K562 (cell line): ENCODE results near the gene FNDC11. TPM values are rescaled to one million over a fixed set of nuclear protein-coding genes. Genes with fewer than 3 reads are reported as not detected.

Experiments
- ATAC-seq: fragments of 200-7000 bp; cut with Tn5 transposase; 3 replicates; pipeline ENCODE4 v1.9.1; 2020; ENCODE audit warnings: moderate library complexity
- BruUV-seq: library from RNA; stranded (reverse); fragments of 400-500 nt; replicated peaks from 2 replicates; lab custom pipeline; 2021; lab: Mats Ljungman, UMichigan
- CTCF ChIA-PET: fragments of 300-600 bp; formaldehyde crosslinking; extraction: SDS; loops from one replicate; lab custom pipeline; 2021; ENCODE audit warnings: low intra/inter-chr PET ratio; lab: Yijun Ruan, JAX
- POLR2A ChIA-PET: fragments of 300-600, 350-650 bp; sonication (Branson Sonifier 250); formaldehyde crosslinking; extraction: SDS; loops from one replicate; lab custom pipeline; 2021; ENCODE audit warnings: antibody characterized with exemption, inconsistent platforms; lab: Yijun Ruan, JAX
- DNase-seq, 4 experiments: peaks; one replicate each; pipeline versions ENCODE4 v3.0.0 to v3.0.0-alpha.2; 2011 to 2018; ENCODE audit warnings: low spot score in 3 of 4, mixed read lengths in 3 of 4; ENCODE audit errors: extremely low read depth in 1 of 4
- FAIRE-seq: peaks from 2 replicates; lab custom pipeline; 2011; peaks lifted over from hg19 to GRCh38; lab: Jason Lieb, UNC
- H2AFZ ChIP-seq: 2 replicates; pipeline ENCODE4 v1.6.0; 2011; ENCODE audit warnings: low read depth, low read length, control low read depth, inconsistent platforms
- H3K27ac ChIP-seq: fragments of 200-600 bp; 3 replicates; pipeline ENCODE4 v1.8.0; 2011; ENCODE audit warnings: low read depth, mild to moderate bottlenecking, control low read depth, inconsistent platforms, low read length, moderate library complexity, mixed read lengths; ENCODE audit errors: extremely low read depth
- H3K27me3 ChIP-seq, 2 experiments: fragments of 300-600 bp in 1 of 2; 2 replicates in 1 of 2; 3 replicates in 1 of 2; pipeline versions ENCODE4 v1.6.0 to v1.8.0; 2011; ENCODE audit warnings: inconsistent platforms in 2 of 2, low read length in 2 of 2, mild to moderate bottlenecking in 1 of 2, mixed read lengths in 1 of 2, moderate library complexity in 1 of 2; ENCODE audit not compliant: control insufficient read depth in 2 of 2, insufficient read depth in 2 of 2
- H3K36me3 ChIP-seq: fragments of 300-600 bp; 3 replicates; pipeline ENCODE4 v1.8.0; 2011; ENCODE audit warnings: mild to moderate bottlenecking, low read length, inconsistent platforms; ENCODE audit not compliant: control insufficient read depth, insufficient read depth
- H3K4me1 ChIP-seq, 2 experiments: fragments of 200-600 bp in 1 of 2; replicated peaks in 1 of 2; 2 replicates in 1 of 2; 3 replicates in 1 of 2; pipeline versions ENCODE4 v1.5.1 to v1.8.0; 2011; ENCODE audit warnings: inconsistent platforms in 2 of 2, low read length in 2 of 2, mild to moderate bottlenecking in 1 of 2, mixed read lengths in 1 of 2, moderate library complexity in 1 of 2; ENCODE audit not compliant: control insufficient read depth in 2 of 2, insufficient read depth in 2 of 2
- H3K4me2 ChIP-seq: 2 replicates; pipeline ENCODE4 v1.6.1; 2011; ENCODE audit warnings: low read length, control low read depth, inconsistent platforms, mixed read lengths; ENCODE audit not compliant: insufficient read depth
- H3K4me3 ChIP-seq: fragments of 200-600 bp; sonication (generic), shearing (Covaris generic); 2 replicates; pipeline ENCODE4 v1.5.1; 2016; ENCODE audit warnings: control low read depth, inconsistent platforms
- H3K79me2 ChIP-seq: fragments of 200-600 bp; 3 replicates; pipeline ENCODE4 v1.8.0; 2011; ENCODE audit warnings: low read length, inconsistent platforms; ENCODE audit not compliant: control insufficient read depth, insufficient read depth
- H3K9ac ChIP-seq, 2 experiments: 2 replicates each; pipeline versions ENCODE4 v1.6.0 to v1.6.1; 2011; ENCODE audit warnings: low read depth in 2 of 2, low read length in 2 of 2, control low read depth in 1 of 2, inconsistent platforms in 1 of 2, mild to moderate bottlenecking in 1 of 2, mixed read lengths in 1 of 2; ENCODE audit not compliant: insufficient read depth in 1 of 2
- H3K9me1 ChIP-seq: one replicate; pipeline ENCODE4 v1.6.0; 2011; ENCODE audit warnings: inconsistent platforms, mild to moderate bottlenecking, low read length, moderate library complexity; ENCODE audit not compliant: control insufficient read depth, insufficient read depth
- H3K9me3 ChIP-seq: replicated peaks from 2 replicates; pipeline ENCODE4 v1.5.1; 2011; ENCODE audit warnings: low read depth, low read length, inconsistent platforms; ENCODE audit not compliant: control insufficient read depth, insufficient read depth
- H4K20me1 ChIP-seq: replicated peaks from 2 replicates; pipeline ENCODE4 v1.6.1; 2011; ENCODE audit warnings: low read length, inconsistent platforms, mixed read lengths; ENCODE audit not compliant: control insufficient read depth, insufficient read depth
- ADNP ChIP-seq: fragments of 200-800 bp; sonication (Bioruptor generic); IDR thresholded peaks from 2 replicates; pipeline ENCODE4 v1.6.1; 2016; ENCODE audit warnings: missing genetic modification characterization, missing compliant biosample characterization
- ATF1 ChIP-seq, 2 experiments: fragments of 450-650 bp in 1 of 2; IDR thresholded peaks; 2 replicates each; pipeline ENCODE4 v1.6.1; 2016; ENCODE audit warnings: missing compliant biosample characterization in 1 of 2, missing genetic modification characterization in 1 of 2
- BRD4 ChIP-seq: fragments of 200-600 bp; sonication (generic); IDR thresholded peaks from 2 replicates; pipeline ENCODE4 v1.6.1; 2017; ENCODE audit warnings: inconsistent platforms
- CAMTA2 ChIP-seq: fragments of 250-450 bp; sonication (Bioruptor Pico); conservative IDR thresholded peaks from 2 replicates; pipeline ENCODE4 v1.5.1; 2022
- DLX4 ChIP-seq: fragments of 250-450 bp; sonication (Bioruptor Pico); IDR thresholded peaks from 2 replicates; pipeline ENCODE4 v1.6.1; 2021; ENCODE audit warnings: mild to moderate bottlenecking
- E2F4 ChIP-seq: sonication (generic); formaldehyde crosslinking; IDR thresholded peaks from 2 replicates; pipeline ENCODE4 v1.8.0; 2022; ENCODE audit warnings: mild to moderate bottlenecking, low read depth, missing genetic modification reagents
- EP300 ChIP-seq: IDR thresholded peaks from 2 replicates; pipeline ENCODE4 v1.6.1; 2012; ENCODE audit warnings: low read length, improper control_type of control experiment
- HNRNPK ChIP-seq: fragments of 200-400 bp; formaldehyde crosslinking; IDR thresholded peaks from one replicate; pipeline ENCODE4 v1.6.1; 2018; ENCODE audit warnings: mild to moderate bottlenecking, low read depth, low read length; ENCODE audit not compliant: poor library complexity, severe bottlenecking
- HSF4 ChIP-seq: fragments of 250-450 bp; sonication (Bioruptor Pico); IDR thresholded peaks from 2 replicates; pipeline ENCODE4 v2.1.2; 2022; ENCODE audit warnings: mild to moderate bottlenecking, moderate library complexity, borderline replicate concordance
- KDM4B ChIP-seq, 2 experiments: fragments of 450-650 bp in 1 of 2; sonication (generic) in 1 of 2; IDR thresholded peaks; 2 replicates each; pipeline ENCODE4 v1.6.1; 2016 to 2017; ENCODE audit warnings: borderline replicate concordance in 2 of 2, antibody characterized with exemption in 1 of 2, low read depth in 1 of 2, mild to moderate bottlenecking in 1 of 2
- KDM5B ChIP-seq: fragments of 200-600 bp; sonication (generic); IDR thresholded peaks from 2 replicates; pipeline ENCODE4 v1.6.1; 2012; ENCODE audit warnings: low read depth, mild to moderate bottlenecking, moderate library complexity, low read length, control low read depth, inconsistent platforms; ENCODE audit not compliant: insufficient replicate concordance
- NFE2 ChIP-seq: IDR thresholded peaks from 2 replicates; pipeline ENCODE4 v1.6.1; 2014; ENCODE audit warnings: antibody characterized with exemption, low read depth
- RERE ChIP-seq: sonication (generic); formaldehyde crosslinking; IDR thresholded peaks from 2 replicates; pipeline ENCODE4 v1.8.0; 2023; ENCODE audit warnings: missing genetic modification reagents, mild to moderate bottlenecking, borderline replicate concordance
- SREBF2 ChIP-seq: sonication (generic); formaldehyde crosslinking; IDR thresholded peaks from 2 replicates; pipeline ENCODE4 v1.4.0; 2020; ENCODE audit warnings: mild to moderate bottlenecking, missing genetic modification reagents
- THRAP3 ChIP-seq: fragments of 450-650 bp; IDR thresholded peaks from 2 replicates; pipeline ENCODE4 v1.6.1; 2016; ENCODE audit warnings: mild to moderate bottlenecking, inconsistent platforms, borderline replicate concordance
- ZNF3 ChIP-seq: fragments of 250-450 bp; sonication (Bioruptor Pico); IDR thresholded peaks from 2 replicates; pipeline ENCODE4 v1.5.0; 2021; ENCODE audit warnings: mild to moderate bottlenecking, moderate library complexity
- ZNF764 ChIP-seq: fragments of 250-450 bp; sonication (Bioruptor Pico); IDR thresholded peaks from 2 replicates; pipeline ENCODE4 v1.4.0; 2020; ENCODE audit warnings: low read depth, mild to moderate bottlenecking, moderate library complexity
- WGBS: fragments of 100-300 bp; shearing (Covaris generic); methylation state at CpG from one replicate; pipeline ENCODE4 v1.1.6; 2016; ENCODE audit warnings: low coverage, mixed read lengths; ENCODE audit not compliant: insufficient coverage; ENCODE audit errors: missing lambda C conversion rate; 5-methylcytosine and 5-hydroxymethylcytosine counted together
- in situ Hi-C: fragments of 300-500 bp; cut with MboI; formaldehyde crosslinking; loops from 4 replicates; pipeline ENCODE4 v1.15.0; 2018; ENCODE audit warnings: inconsistent platforms, mixed read lengths
- intact Hi-C: fragments of 100-400 bp; cut with micrococcal nuclease; formaldehyde crosslinking; loops from 2 replicates; pipeline ENCODE4 v1.14.2; 2022
- polyA plus RNA-seq, 8 experiments: library from polyadenylated mRNA; depleted of rRNA in 4 of 8; stranded (reverse) in 5 of 8; unstranded in 3 of 8; fragments of >200 nt; fragmentation: Nextera tagmentation in 2 of 8; fragmentation: Illumina TruSeq in 1 of 8; extraction: Ambion mirVana in 2 of 8; extraction: Trizol in 1 of 8; gene quantifications; 2 replicates each; pipeline versions ENCODE4 v1.2.1 to v1.2.3, GENCODE V29; 2011 to 2014; ENCODE audit warnings: inconsistent platforms in 1 of 8, missing spikeins in 1 of 8
- total RNA-seq, 7 experiments: library from RNA; depleted of rRNA in 6 of 7; stranded (reverse); fragments of >200 nt in 6 of 7; fragmentation: Illumina TruSeq in 2 of 7; extraction: Trizol in 2 of 7; gene quantifications; 2 replicates each; pipeline versions ENCODE4 v1.2.1 to v1.2.3, GENCODE V29; 2011 to 2021; ENCODE audit warnings: low replicate concordance in 1 of 7

Gene FNDC11
- total and polyA plus RNA-seq, 9 of the 15 experiments (the other 6 are each of a cell fraction or from before 2014, with no cell fraction given), result 0.08 to 2.3 (median 0.64) TPM; not detected in 2

- intact Hi-C loops, result loop anchor here (2.0 to 10.0 kb wide), 4 partner anchors 116 to 498 kb away; partner anchors contain the start of genes ARFRP1, C20orf204, RTEL1 and STMN3
- no peak overlapping the region for H2AFZ ChIP-seq
- H3K36me3 ChIP-seq, result no peaks in the 10 kb centered on the region
- no peaks in the 10 kb centered on the region for H3K9me1 ChIP-seq
- no peak overlapping the region for H3K27ac ChIP-seq
- peaks cover 6 to 91% of the 10 kb centered on the region in 2 experiments; a peak in 4 of 5 replicates for H3K4me1 ChIP-seq
- peaks cover 0 to 22% of the 10 kb centered on the region in 2 experiments; a peak in 2 of 5 replicates for H3K27me3 ChIP-seq
- DNase-seq, result no peak
- peaks cover 3% of the 10 kb centered on the region for H4K20me1 ChIP-seq
- no peaks in the 10 kb centered on the region for H3K79me2 ChIP-seq
- no peak overlapping the region for H3K4me2 ChIP-seq
- WGBS, result 51% methylated on average over 8 of the region's 12 CpGs
- no TSS peak for BruUV-seq
- H3K9ac ChIP-seq, result no peak overlapping the region
- no peak for ATAC-seq
- no peaks in the 10 kb centered on the region for H3K9me3 ChIP-seq
- H3K4me3 ChIP-seq, result no peak overlapping the region
- no peak for FAIRE-seq
- ChIA-PET CTCF (interaction anchor here (0.6 to 3.4 kb wide), 2 partner anchors 435 to 747 kb away, joined by 3 to 25 read pairs; no protein-coding TSS in a partner anchor), POLR2A (interaction anchor here (0.5 to 1.1 kb wide), 5 partner anchors 16 to 526 kb away, joined by 3 to 6 read pairs (median 3); partner anchors contain the start of gene PRPF6)
- in situ Hi-C loops, result no loop called here
- TF ChIP-seq RERE (CRISPR knock-in tag) (no peak), BRD4 (no peak), NFE2 (no peak), HSF4 (no peak), KDM4B (IDR thresholded peaks at IDR 0.05; ENCODE audit: borderline replicate concordance in 2 of 2, low read depth in 1 of 2) (no peak), HNRNPK (no peak), E2F4 (no peak), ZNF3 (CRISPR knock-in tag) (no peak), THRAP3 (no peak), SREBF2 (no peak), ATF1 (CRISPR knock-in tag; IDR thresholded peaks at IDR 0.05) (no peak), ATF1 (tag; IDR thresholded peaks at IDR 0.05) (no peak), CAMTA2 (CRISPR knock-in tag) (no peak), ZNF764 (CRISPR knock-in tag) (no peak), EP300 (no peak), DLX4 (CRISPR knock-in tag) (no peak), ADNP (tag) (no peak), KDM5B (no peak)
Observed at GRCh38 chr20:63539092-63539430, 14.9 kb upstream of the FNDC11 start.
